Duodenal mucosa (tissue), 2 donors: ENCODE data around the gene TBC1D19.
"Not testable (repeated sequence)": the region's sequence is repeated elsewhere in the genome, so short reads cannot be mapped to it uniquely, and the experiment has no call there.

ENCODE experiments used
- H3K27ac ChIP-seq: one replicate; pipeline ENCODE4 v1.7.0; 2013; ENCODE audit warnings: low read depth, low read length
- H3K27me3 ChIP-seq, 2 donors: one replicate each; pipeline ENCODE4 v1.7.0; 2013; ENCODE audit warnings: low read length in 2 of 2, control low read depth in 1 of 2; ENCODE audit not compliant: insufficient read depth in 2 of 2, control insufficient read depth in 1 of 2
- H3K36me3 ChIP-seq, 2 donors: one replicate each; pipeline ENCODE4 v1.7.0; 2013; ENCODE audit warnings: low read length in 2 of 2, control low read depth in 1 of 2; ENCODE audit not compliant: insufficient read depth in 2 of 2, control insufficient read depth in 1 of 2
- H3K4me1 ChIP-seq, 2 donors: one replicate each; pipeline ENCODE4 v1.7.0; 2013; ENCODE audit warnings: low read length in 2 of 2, control low read depth in 1 of 2; ENCODE audit not compliant: insufficient read depth in 2 of 2, control insufficient read depth in 1 of 2
- H3K4me3 ChIP-seq, 2 donors: one replicate each; pipeline ENCODE4 v1.7.0; 2013; ENCODE audit warnings: low read length in 2 of 2, low read depth in 1 of 2
- H3K9ac ChIP-seq, 2 donors: one replicate each; pipeline ENCODE4 v1.7.0; 2013; ENCODE audit warnings: low read length in 2 of 2, low read depth in 1 of 2
- H3K9me3 ChIP-seq, 2 donors: one replicate each; pipeline ENCODE4 v1.7.0; 2013; ENCODE audit warnings: low read length in 2 of 2, control low read depth in 1 of 2; ENCODE audit not compliant: control insufficient read depth in 1 of 2

TBC1D19 gene

DNA sequence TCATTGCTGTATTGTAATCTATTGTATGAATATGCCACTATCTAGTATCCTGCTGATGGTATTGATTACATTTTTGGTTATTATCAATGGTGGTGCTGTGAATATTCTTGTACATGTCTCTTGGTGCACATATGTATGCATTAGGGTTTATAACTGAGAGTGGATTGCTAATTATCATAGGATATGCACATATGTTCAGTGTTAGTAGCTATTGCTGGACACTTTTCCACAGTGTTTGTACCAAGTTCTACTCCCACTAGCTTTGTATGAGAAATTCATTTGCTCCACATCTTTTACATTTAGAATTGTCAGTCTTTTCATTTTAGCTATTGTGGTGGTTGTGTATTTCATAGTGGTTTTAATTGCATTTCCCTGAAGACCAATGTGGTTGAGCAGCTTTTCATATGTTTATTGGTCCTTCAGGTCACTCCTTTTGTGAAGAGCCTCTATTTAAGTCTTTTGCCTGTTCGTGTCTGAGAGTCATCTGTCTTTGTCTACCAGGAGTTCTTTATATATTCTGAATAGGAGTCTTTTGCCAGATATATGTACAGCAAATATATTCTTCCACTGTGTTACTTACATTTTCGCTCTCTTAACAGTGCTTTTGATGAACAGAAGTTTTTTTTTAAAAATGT, 87.1 kb downstream of the TBC1D19 start:
- H3K4me3 ChIP-seq = no peak overlapping the region

DNA sequence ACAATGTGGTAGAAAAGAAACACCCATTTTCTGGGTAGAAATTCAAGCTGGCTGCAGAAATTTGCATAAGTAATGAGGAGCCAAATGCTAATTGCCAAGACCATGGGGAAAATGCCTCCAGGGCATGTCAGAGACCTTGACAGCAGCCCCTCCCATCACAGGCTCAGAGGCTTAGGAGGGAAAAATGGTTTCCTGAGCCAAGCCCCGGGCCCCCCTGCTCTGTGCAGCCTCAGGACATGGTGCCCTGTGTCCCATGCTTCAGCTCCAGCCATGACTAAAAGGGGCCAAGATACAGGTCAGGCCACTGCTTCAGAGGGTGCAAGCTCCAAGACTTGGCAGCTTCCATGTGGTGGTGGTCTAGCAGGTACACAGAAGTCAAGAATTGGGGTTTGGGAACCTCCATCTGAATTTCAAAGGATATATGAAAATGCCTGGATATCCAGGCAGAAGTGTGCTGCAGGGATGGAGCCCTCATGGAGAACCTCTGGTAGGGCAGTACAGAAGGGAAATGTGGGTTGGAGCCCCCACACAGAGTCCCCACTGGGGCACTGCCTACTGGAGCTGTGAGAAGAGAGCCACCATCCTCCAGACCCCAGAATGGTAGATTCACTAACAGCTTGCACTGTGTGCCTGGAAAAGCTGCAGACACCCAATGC, 95.3 kb downstream of the TBC1D19 start:
- not testable (repeated sequence) for H3K36me3 ChIP-seq, H3K4me3 ChIP-seq, H3K27me3 ChIP-seq, H3K27ac ChIP-seq, H3K9ac ChIP-seq, H3K4me1 ChIP-seq
- peaks cover 3 to 15% of the 10 kb centered on the region in 2 donors for H3K9me3 ChIP-seq

More for the DNA sequence above, 87.1 kb downstream of the TBC1D19 start:
- no peaks in the 10 kb centered on the region for H3K9me3 ChIP-seq
- no peaks in the 10 kb centered on the region for H3K36me3 ChIP-seq
- H3K4me1 ChIP-seq = no peaks in the 10 kb centered on the region
- no peak overlapping the region for H3K9ac ChIP-seq
- H3K27me3 ChIP-seq = no peaks in the 10 kb centered on the region
- H3K27ac ChIP-seq = no peak overlapping the region

DNA sequence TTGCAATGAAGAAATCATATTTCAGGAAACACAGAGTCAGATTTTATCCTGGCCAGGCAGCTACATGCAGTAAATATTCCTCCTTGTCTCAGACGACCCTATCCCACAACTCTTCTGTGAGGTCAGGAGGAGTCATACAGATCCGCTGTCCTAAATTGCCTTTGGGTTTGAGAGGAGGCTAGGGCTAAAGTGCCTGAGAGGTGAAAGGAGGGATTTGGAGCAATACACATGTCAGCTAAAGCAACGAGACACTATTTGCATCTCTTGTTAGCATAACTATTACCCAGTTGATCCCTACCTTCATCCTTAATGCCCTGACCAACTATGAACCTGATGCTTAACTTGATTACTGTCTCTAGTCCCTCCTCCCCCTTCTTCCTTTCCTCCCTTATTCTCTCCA, 98.6 kb downstream of the TBC1D19 start:
- H3K9ac ChIP-seq = no peak overlapping the region
- H3K27me3 ChIP-seq = no peaks in the 10 kb centered on the region
- no peaks in the 10 kb centered on the region for H3K36me3 ChIP-seq
- no peak overlapping the region for H3K4me3 ChIP-seq
- no peaks in the 10 kb centered on the region for H3K4me1 ChIP-seq
- peaks cover 3 to 15% of the 10 kb centered on the region in 2 donors for H3K9me3 ChIP-seq
- H3K27ac ChIP-seq = no peak overlapping the region

DNA sequence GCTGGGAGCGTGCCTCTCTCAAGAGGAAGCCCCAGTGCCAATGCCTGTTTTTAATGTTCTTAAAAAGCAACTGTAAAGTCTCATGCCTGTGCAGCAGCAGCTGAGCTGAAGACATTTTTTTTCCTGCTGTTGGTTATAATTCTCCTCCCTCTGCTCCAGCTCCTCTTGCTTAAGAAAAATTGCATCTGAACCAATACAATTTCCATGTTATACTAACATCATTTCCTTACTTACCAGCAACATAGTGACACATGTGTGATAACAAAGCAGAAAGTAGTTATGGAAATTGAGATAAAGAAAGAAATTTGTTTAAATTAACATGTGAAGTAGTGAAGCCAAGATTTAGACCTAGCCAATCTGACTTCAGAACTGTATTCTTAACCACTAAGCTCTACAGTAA, 101.4 kb downstream of the TBC1D19 start:
- Histone ChIP-seq H3K27ac (no peak overlapping the region), H3K27me3 (no peaks in the 10 kb centered on the region), H3K4me3 (no peak overlapping the region), H3K4me1 (no peaks in the 10 kb centered on the region), H3K9ac (no peak overlapping the region), H3K36me3 (no peaks in the 10 kb centered on the region), H3K9me3 (no peaks in the 10 kb centered on the region)

DNA sequence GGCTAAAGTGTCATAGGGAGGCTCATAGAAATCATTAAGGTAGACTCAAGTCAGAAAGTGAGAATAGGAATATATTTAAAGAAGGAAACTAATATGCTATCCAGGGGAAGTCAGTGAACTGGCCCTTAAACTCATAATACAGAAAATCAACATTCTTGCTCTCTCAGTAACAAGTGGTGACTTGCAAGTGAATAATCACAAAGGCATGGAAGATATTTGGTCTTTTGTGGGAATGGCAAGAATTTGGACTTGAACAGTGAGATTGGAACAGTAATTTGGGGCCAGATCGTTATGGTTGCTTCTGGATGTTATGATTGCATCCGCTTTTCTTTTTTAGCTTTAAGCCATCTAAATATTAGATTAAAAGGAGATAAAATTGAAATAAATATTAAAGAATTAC, 103.8 kb downstream of the TBC1D19 start:
- Histone ChIP-seq H3K27me3 (no peaks in the 10 kb centered on the region), H3K9me3 (no peaks in the 10 kb centered on the region), H3K4me1 (no peaks in the 10 kb centered on the region), H3K36me3 (no peaks in the 10 kb centered on the region), H3K27ac (no peak overlapping the region), H3K4me3 (no peak overlapping the region), H3K9ac (no peak overlapping the region)

DNA sequence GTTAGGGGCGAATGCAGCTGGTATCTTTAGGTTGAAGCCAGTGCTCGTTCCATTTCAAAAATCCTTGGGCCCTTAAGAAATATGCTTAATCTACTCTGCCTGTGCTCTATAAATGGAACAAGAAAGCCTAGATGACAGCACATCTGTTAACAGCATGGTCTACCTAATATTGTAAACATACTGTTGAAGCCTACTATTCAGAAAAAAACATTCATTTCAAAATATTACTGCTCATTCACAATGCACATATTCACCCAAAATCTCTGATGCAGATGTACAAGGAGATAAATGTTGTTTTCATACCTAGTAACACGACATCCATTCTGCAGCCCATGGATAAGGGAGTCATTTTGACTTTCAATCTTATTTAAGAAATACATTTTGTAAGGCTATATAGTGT, 106.6 kb downstream of the TBC1D19 start:
- H3K4me1 ChIP-seq = no peaks in the 10 kb centered on the region

DNA sequence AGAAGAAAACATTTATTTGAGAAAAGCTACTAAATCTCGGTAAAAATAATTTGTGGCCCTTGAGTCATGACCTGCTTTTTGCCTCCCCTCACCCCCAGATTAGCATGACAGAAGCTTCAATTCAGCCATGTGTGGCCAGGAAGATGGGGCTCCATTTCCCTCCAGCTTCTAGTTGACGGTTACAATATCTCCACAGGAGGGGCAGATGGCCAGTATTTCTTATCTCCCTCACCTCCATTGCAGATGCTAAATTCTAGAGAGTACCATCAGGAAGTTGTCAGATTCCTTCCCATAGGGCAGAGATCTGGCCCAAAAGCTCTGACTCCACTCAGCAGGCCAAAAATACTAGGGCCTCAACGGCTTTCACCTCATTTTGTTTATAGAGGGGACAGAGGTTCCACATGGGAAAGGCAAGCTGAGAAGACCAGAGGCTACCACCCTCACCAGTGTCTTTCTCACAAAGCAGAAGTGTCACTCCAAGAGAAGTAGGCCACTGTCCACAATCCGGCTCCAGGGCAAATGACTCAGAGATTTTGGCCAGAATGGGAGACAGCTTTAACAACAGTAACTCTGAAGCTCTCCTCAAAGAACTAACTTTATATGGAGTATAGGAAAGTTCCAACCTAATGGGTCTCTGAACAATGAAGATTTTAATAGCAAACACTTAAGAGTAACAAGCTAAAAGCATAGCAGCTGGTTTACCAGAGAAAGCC, 108.3 kb downstream of the TBC1D19 start:
- H3K9ac ChIP-seq = no peak overlapping the region
- no peaks in the 10 kb centered on the region for H3K4me1 ChIP-seq
- H3K9me3 ChIP-seq = no peaks in the 10 kb centered on the region

More for the DNA sequence above, 106.6 kb downstream of the TBC1D19 start:
- Histone ChIP-seq H3K4me3 (no peak overlapping the region), H3K27ac (no peak overlapping the region), H3K9ac (no peak overlapping the region), H3K9me3 (no peaks in the 10 kb centered on the region), H3K27me3 (no peaks in the 10 kb centered on the region), H3K36me3 (no peaks in the 10 kb centered on the region)

DNA sequence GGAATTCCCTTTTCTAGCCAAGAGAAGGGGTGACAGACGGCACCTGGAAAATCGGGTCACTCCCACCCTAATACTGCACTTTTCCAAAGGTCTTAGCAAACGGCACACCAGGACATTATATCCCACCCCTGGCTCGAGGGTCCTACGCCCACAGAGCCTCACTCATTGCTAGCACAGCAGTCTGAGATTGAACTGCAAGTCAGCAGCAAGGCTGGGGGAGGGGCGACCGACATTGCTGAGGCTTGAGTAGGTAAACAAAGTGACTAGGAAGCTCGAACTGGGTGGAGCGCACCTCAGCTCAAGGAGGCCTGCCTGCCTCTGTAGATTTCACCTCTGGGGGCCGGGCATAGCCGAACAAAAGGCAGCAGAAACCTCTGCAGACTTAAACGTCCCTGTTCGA, 110.2 kb downstream of the TBC1D19 start:
- H3K36me3 ChIP-seq, H3K27ac ChIP-seq, H3K4me1 ChIP-seq, H3K9ac ChIP-seq, H3K4me3 ChIP-seq, H3K9me3 ChIP-seq, H3K27me3 ChIP-seq: not testable (repeated sequence)

More for the DNA sequence above, 108.3 kb downstream of the TBC1D19 start:
- H3K27ac ChIP-seq = no peak overlapping the region
- H3K27me3 ChIP-seq = no peaks in the 10 kb centered on the region
- no peak overlapping the region for H3K4me3 ChIP-seq
- no peaks in the 10 kb centered on the region for H3K36me3 ChIP-seq

DNA sequence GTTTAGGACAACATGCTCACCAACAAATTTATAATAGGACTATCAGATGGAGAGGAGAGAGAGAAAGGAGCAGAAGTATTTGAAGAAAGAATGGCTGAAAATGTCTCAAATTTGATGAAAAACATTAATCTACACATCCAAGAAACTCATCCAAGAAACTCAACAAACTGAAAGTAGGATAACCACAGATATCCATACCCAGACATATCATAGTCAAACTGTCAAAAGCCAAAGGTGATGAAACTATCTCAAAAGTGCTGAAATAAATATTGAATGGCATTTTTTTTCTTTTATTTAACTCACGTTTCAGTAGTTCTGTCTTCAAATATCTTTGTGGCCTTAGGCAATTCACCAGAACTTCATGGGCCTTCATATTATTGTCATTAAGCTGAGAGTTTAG, 116.2 kb downstream of the TBC1D19 start:
- Histone ChIP-seq H3K4me3 (no peak overlapping the region), H3K9me3 (no peaks in the 10 kb centered on the region), H3K27me3 (no peaks in the 10 kb centered on the region), H3K36me3 (no peaks in the 10 kb centered on the region), H3K4me1 (no peaks in the 10 kb centered on the region), H3K9ac (no peak overlapping the region), H3K27ac (no peak overlapping the region)

DNA sequence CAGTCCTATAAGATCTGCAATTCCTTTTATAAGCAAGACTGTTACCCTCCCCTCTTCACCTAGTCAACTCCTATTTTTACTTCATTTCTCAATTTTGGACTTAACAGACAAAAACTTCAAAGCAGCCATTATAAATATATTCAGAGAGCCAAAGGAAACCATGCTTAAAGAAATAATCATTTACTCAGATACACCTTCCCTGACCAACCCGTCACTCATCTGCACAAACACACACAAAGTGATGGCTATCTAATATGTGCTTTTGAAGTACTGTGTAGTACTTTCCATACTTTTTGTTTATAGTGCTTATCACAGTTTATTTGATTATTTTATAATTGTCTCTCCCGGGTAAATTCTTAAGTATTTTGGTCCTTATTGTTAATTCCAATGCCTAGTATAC, 117.2 kb downstream of the TBC1D19 start:
- H3K27ac ChIP-seq = no peak overlapping the region
- H3K9ac ChIP-seq = no peak overlapping the region
- no peak overlapping the region for H3K4me3 ChIP-seq
- H3K9me3 ChIP-seq = no peaks in the 10 kb centered on the region
- H3K4me1 ChIP-seq = no peaks in the 10 kb centered on the region
- no peaks in the 10 kb centered on the region for H3K36me3 ChIP-seq
- H3K27me3 ChIP-seq = no peaks in the 10 kb centered on the region
